ENCODE data around the gene PAX2. TPM values are rescaled to one million over a fixed set of nuclear protein-coding genes. Genes with fewer than 3 reads are reported as not detected.

Gene PAX2
- total RNA-seq, 1 donor from 2014 or later = 5.1 TPM

DNA sequence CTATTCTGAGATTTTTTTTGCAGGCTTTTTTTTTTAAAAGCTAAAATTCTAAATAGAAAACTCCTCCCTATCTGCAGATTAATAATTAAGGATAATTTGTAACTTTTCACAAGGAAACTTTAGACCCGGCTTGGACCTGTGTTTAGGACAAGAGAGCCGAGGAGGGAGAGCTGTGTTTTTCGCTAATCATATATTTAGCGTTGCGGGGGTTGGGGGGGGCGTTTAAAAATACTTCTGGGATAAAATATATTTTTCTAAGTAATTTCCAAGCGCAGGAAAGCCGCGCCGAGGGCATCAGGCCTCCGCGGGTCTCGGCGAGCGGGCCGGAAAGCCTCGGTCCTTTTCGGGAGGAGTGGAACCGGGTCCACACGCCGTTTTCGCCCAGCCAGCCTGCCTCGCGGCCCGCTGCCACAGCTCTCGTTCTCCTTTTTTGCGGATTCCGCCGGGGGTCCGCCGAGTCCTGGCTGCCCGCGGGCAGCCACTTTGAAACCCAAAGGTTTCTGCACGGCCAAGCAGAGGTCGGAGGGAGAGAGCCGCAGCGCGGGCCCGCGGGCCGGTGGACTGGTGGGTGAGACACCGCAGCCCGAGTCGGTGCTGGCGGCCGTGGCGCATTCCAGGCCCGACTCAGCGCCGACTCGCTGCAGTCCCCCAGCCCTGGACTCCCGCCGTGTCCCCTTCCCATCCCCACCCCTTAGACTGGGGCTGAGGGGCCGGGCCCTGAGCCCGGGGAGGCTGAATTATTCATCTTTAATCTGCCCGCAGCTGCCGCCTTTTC, 2.3 kb downstream of the PAX2 start:
- Histone ChIP-seq H3K27me3 (ENCODE audit: control insufficient read depth, insufficient read depth, low read length) (peaks cover 4% of the 10 kb centered on the region), H3K4me3 (ENCODE audit: low read depth, low read length) (peak overlapping the region; percentile 72), H3K36me3 (ENCODE audit: control insufficient read depth, insufficient read depth, low read length) (peaks cover 5% of the 10 kb centered on the region)
- DNase-seq (ENCODE audit: low read depth) = no peak
- TF ChIP-seq, protein P1, sequence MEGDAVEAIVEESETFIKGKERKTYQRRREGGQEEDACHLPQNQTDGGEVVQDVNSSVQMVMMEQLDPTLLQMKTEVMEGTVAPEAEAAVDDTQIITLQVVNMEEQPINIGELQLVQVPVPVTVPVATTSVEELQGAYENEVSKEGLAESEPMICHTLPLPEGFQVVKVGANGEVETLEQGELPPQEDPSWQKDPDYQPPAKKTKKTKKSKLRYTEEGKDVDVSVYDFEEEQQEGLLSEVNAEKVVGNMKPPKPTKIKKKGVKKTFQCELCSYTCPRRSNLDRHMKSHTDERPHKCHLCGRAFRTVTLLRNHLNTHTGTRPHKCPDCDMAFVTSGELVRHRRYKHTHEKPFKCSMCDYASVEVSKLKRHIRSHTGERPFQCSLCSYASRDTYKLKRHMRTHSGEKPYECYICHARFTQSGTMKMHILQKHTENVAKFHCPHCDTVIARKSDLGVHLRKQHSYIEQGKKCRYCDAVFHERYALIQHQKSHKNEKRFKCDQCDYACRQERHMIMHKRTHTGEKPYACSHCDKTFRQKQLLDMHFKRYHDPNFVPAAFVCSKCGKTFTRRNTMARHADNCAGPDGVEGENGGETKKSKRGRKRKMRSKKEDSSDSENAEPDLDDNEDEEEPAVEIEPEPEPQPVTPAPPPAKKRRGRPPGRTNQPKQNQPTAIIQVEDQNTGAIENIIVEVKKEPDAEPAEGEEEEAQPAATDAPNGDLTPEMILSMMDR (IDR thresholded peaks at IDR 0.05; ENCODE audit: insufficient read depth, low read length, poor library complexity, severe bottlenecking) = no peak

DNA sequence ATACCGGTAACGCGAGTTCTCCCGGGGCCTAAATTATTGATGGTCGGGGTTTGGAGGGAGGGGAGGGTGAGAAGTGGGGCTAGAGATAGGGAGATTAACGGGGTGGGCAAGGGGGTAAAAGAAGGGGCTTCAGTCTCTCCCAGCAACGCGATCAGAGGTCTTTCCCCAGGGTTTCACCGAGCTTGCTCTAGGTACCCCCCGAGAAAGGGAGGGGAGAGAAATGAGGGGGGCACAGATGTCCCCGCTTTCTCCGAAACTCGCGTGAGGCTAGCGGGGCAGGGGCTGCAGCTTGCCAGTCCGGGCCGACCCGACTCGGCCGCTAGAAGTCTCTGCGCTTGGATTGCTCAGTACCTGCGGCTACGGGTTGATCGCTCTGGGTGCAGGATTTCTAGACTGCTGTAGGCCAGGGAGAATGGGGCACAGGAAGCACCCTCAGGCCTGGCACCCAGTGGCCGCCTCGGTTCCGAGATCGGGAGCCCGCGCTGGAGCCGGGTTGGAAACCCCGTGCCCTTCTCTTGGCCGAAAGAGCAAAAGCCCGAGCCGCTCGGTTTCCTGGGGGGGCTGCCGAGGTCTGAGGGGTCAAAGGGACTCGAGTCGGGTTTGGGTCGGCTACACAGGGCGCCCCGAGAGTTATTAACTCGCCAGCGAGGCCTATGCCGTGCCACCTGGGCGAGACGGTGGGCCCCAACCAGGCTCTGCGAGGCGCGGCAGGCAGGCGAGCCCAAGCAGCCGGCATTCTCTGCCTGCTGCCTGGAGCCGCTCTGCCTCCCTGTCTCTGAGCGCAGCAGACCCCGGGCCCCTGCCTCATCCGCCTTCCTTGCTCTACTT, 3.1 kb downstream of the PAX2 start:
- peaks cover 4% of the 10 kb centered on the region for H3K27me3 ChIP-seq (ENCODE audit: control insufficient read depth, insufficient read depth, low read length)
- peaks cover 5% of the 10 kb centered on the region for H3K36me3 ChIP-seq (ENCODE audit: control insufficient read depth, insufficient read depth, low read length)
- TF ChIP-seq, protein P1 (IDR thresholded peaks at IDR 0.05; ENCODE audit: insufficient read depth, low read length, poor library complexity, severe bottlenecking) = no peak
- no peak for DNase-seq (ENCODE audit: low read depth)
- H3K4me3 ChIP-seq (ENCODE audit: low read depth, low read length) = peak overlapping the region; percentile 72

DNA sequence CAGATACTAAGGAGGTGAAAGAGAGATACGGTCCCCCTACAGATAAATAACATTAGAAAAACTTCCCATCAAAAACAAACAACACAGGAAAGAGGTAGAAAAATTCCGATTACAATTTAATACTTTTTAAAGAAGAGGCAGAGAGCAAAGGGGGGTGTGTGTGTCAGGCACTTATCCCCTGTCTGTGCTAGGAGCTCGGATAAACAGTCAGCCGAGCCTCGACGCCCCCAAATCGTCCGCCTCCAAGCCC, 3.6 kb downstream of the PAX2 start:
- Histone ChIP-seq H3K36me3 (ENCODE audit: control insufficient read depth, insufficient read depth, low read length) (peaks cover 5% of the 10 kb centered on the region), H3K27me3 (ENCODE audit: control insufficient read depth, insufficient read depth, low read length) (peaks cover 4% of the 10 kb centered on the region), H3K4me3 (ENCODE audit: low read depth, low read length) (peak overlapping the region; percentile 72)
- DNase-seq (ENCODE audit: low read depth) = no peak
- TF ChIP-seq, protein P1 (IDR thresholded peaks at IDR 0.05; ENCODE audit: insufficient read depth, low read length, poor library complexity, severe bottlenecking) = no peak

DNA sequence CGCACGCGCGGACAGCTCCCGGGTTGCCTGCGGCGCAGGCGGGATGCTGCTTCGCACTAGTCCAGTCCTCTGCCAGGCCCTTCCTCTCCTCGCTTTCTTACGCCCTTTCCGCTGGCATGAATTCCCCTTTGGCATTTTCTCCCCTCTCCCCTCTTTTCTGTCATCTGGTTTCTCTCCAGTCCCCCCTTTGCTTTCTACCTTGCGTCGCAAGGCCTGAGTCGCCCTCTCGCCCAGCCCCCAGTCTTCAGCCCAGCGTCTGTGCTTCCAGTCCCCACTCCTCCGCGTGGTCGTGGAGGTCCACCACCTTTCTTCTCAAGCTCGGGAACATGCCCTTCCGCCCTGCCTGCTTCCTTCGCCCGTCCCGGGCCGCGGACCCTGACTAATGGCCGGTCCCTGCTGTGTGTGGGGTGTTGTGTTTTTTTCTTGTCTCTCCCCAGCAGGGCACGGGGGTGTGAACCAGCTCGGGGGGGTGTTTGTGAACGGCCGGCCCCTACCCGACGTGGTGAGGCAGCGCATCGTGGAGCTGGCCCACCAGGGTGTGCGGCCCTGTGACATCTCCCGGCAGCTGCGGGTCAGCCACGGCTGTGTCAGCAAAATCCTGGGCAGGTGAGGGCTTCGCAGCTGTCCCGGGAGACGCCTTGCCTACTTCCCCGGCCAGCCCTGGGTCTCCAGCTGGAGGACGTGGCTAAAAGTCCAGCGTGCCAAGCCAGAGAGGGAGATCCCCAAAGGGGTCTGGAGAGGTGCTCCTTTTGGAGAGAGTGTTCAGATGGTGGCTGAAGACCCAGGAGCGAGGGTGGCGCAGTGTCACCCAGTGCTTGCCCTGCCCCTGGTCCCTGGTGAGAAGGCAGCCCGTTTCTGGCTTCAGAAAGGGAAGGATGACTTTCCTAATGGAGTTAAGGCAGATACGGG, 4.2 kb downstream of the PAX2 start:
- H3K4me3 ChIP-seq (ENCODE audit: low read depth, low read length) = peak overlapping the region; percentile 72
- TF ChIP-seq, protein P1 (IDR thresholded peaks at IDR 0.05; ENCODE audit: insufficient read depth, low read length, poor library complexity, severe bottlenecking) = no peak
- H3K27me3 ChIP-seq (ENCODE audit: control insufficient read depth, insufficient read depth, low read length) = peaks cover 4% of the 10 kb centered on the region
- DNase-seq (ENCODE audit: low read depth) = no peak
- H3K36me3 ChIP-seq (ENCODE audit: control insufficient read depth, insufficient read depth, low read length) = peaks cover 5% of the 10 kb centered on the region

DNA sequence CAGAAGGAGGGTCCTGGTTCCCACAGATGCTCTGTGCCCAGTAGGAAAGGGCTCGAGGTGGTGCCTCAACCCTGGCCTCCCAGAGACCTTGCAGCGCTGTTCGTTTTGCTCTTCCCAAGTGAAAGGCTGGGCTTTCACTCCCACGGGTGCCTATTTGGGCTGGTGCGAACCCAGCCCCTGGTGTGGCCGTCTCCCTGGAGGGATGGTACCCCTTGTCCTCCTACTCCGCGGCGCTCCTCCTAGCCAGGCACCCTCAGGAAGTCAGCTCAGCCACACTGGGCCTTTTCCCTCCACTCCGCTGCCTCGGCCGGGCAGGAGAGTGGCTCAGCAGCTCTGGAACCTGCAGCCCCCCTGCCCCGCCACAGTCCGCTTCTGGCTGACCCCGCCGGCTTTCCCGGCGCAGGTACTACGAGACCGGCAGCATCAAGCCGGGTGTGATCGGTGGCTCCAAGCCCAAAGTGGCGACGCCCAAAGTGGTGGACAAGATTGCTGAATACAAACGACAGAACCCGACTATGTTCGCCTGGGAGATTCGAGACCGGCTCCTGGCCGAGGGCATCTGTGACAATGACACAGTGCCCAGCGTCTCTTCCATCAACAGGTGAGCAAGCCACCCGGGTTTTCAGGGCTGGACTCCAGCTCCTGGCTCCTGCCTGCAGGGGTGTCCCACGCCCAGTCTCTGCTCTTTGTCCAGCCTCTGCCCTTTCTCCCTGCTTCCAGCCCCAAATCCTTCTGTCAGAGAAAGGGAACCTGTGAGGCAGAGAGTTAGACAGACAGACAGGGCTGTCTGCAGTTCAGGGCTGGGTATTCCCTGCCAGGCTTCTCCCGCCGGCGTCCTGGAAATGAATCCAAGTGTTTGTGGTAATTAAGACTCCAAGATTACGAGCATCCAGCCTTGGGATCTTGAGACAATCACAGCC, 5.2 kb downstream of the PAX2 start:
- TF ChIP-seq, protein P1 (IDR thresholded peaks at IDR 0.05; ENCODE audit: insufficient read depth, low read length, poor library complexity, severe bottlenecking) = no peak
- Histone ChIP-seq H3K27me3 (ENCODE audit: control insufficient read depth, insufficient read depth, low read length) (peaks cover 4% of the 10 kb centered on the region), H3K4me3 (ENCODE audit: low read depth, low read length) (no peak overlapping the region)

More for the DNA sequence above, 5.2 kb downstream of the PAX2 start:
- peaks cover 5% of the 10 kb centered on the region for H3K36me3 ChIP-seq (ENCODE audit: control insufficient read depth, insufficient read depth, low read length)
- no peak for DNase-seq (ENCODE audit: low read depth)

Data from kidney epithelial cell (primary cell).